ENCODE data around the gene ACSF2. TPM values are rescaled to one million over a fixed set of nuclear protein-coding genes. Genes with fewer than 3 reads are reported as not detected.
A peak's percentile ranks its signal among the peaks of the same experiment; 100 is the strongest.
"Not testable (repeated sequence)": the region's sequence is repeated elsewhere in the genome, so short reads cannot be mapped to it uniquely, and the experiment has no call there.

Gene ACSF2
- total and polyA plus RNA-seq, 2 donors = 13.4 to 41.6 TPM

DNA sequence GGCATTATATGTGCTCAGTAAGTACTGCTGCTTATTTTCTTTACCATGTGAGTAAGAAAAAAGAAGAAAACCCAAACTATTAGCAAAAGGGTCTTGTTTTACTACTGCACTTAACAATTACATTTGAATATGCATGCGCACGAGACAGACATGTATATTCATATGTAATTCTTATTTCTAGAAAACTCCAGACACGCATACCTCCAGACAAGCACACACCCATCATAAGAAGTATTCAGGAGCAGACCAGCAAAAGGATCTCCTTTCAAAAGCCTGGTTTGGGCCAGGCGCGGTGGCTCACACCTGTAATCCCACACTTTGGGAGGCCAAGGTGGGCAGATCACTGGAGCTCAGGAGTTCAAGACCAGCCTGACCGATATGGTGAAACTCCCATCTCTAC, 36.5 kb upstream of the ACSF2 start:
- Histone ChIP-seq H3K36me3 (ENCODE audit: control insufficient read depth in 2 of 2, insufficient read depth in 2 of 2, low read length in 1 of 2) (peaks cover 88 to 97% of the 10 kb centered on the region in 2 donors), H3K4me1 (ENCODE audit: control insufficient read depth in 2 of 2, insufficient read depth in 2 of 2, low read length in 2 of 2) (no peaks in the 10 kb centered on the region), H3K27me3 (ENCODE audit: control insufficient read depth in 2 of 2, insufficient read depth in 1 of 2, low read length in 1 of 2) (no peaks in the 10 kb centered on the region), H3K9me3 (ENCODE audit: control insufficient read depth in 2 of 2, insufficient read depth in 1 of 2, low read length in 1 of 2) (no peaks in the 10 kb centered on the region), H3K4me3 (ENCODE audit: low read length in 2 of 2) (no peak overlapping the region), H3K27ac (ENCODE audit: low read depth in 1 of 2, low read length in 1 of 2) (no peak overlapping the region)
- no peak for DNase-seq (ENCODE audit: low read depth in 6 of 9, low spot score in 9 of 9)
- 98% methylated on average over 6 of the region's 6 CpGs for WGBS

DNA sequence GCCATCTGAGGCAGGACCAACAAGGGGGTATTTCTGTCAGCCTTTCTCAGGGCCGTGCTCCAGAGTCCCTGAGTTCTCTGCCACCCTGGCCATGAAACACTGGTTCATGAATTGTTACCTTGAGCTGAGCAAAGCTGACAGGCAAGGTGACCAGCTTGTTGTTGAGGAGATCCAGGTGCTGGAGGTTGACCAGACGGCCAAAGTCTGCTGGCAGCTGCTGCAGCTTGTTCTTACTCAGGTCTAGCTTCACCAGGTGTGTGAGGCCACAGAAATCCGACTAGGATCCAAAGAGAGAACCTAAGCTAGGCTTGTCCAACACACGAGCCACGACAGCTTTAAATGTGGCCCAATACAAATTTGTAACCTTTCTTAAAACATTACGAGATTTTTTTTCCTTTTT, 33.4 kb upstream of the ACSF2 start:
- Histone ChIP-seq H3K27me3 (ENCODE audit: control insufficient read depth in 2 of 2, insufficient read depth in 1 of 2, low read length in 1 of 2) (no peaks in the 10 kb centered on the region), H3K4me1 (ENCODE audit: control insufficient read depth in 2 of 2, insufficient read depth in 2 of 2, low read length in 2 of 2) (peaks cover 8 to 16% of the 10 kb centered on the region in 2 donors), H3K9me3 (ENCODE audit: control insufficient read depth in 2 of 2, insufficient read depth in 1 of 2, low read length in 1 of 2) (no peaks in the 10 kb centered on the region), H3K36me3 (ENCODE audit: control insufficient read depth in 2 of 2, insufficient read depth in 2 of 2, low read length in 1 of 2) (peaks cover 64 to 76% of the 10 kb centered on the region in 2 donors), H3K4me3 (ENCODE audit: low read length in 2 of 2) (no peak overlapping the region), H3K27ac (ENCODE audit: low read depth in 1 of 2, low read length in 1 of 2) (no peak overlapping the region)
- WGBS = 98% methylated on average over 6 of the region's 6 CpGs
- DNase-seq (ENCODE audit: low read depth in 6 of 9, low spot score in 9 of 9) = no peak

DNA sequence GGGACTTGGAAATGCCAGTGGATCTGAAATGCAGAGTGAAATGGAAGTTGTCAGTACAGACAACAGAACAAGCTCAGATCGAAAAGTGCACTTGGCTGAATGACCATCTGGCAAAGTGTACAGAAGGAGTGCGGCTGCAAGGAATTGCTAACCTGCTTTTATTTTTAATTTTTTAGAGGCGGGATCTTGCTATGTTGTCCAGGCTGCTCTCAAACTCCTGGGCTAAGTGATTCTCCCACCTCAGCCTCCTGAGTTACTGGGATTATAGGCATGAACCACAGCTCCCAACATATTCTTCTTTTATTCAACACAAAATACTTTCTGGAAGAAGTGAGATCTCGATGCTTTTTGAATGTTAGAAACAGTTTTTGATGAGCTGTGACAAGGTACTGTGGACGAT, 32.3 kb upstream of the ACSF2 start:
- peaks cover 8 to 19% of the 10 kb centered on the region in 2 donors for H3K4me1 ChIP-seq (ENCODE audit: control insufficient read depth in 2 of 2, insufficient read depth in 2 of 2, low read length in 2 of 2)
- no peaks in the 10 kb centered on the region for H3K27me3 ChIP-seq (ENCODE audit: control insufficient read depth in 2 of 2, insufficient read depth in 1 of 2, low read length in 1 of 2)
- no peak overlapping the region for H3K27ac ChIP-seq (ENCODE audit: low read depth in 1 of 2, low read length in 1 of 2)
- H3K4me3 ChIP-seq (ENCODE audit: low read length in 2 of 2) = no peak overlapping the region
- peaks cover 54 to 66% of the 10 kb centered on the region in 2 donors for H3K36me3 ChIP-seq (ENCODE audit: control insufficient read depth in 2 of 2, insufficient read depth in 2 of 2, low read length in 1 of 2)
- H3K9me3 ChIP-seq (ENCODE audit: control insufficient read depth in 2 of 2, insufficient read depth in 1 of 2, low read length in 1 of 2) = no peaks in the 10 kb centered on the region
- DNase-seq (ENCODE audit: low read depth in 6 of 9, low spot score in 9 of 9) = no peak
- 97% methylated on average over 5 of the region's 5 CpGs for WGBS

DNA sequence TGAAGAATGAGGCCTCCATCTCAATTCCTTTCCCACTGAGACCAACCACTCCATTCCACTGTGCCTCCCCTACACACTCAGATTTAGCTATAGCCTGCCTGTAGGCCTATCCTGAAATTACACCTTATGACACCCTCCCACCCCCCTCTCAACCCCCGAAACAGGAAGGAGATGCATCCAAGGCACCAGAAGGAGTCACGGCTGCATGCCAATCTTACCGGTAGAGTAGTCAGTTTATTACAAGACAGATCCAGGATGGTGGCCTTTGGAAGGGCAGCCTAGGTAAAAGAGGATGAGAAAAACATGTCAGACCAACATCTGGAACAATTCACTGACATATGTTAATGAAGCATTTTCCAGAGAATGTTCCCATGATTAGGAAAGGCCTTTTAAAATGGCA, 31.3 kb upstream of the ACSF2 start:
- Histone ChIP-seq H3K9me3 (ENCODE audit: control insufficient read depth in 2 of 2, insufficient read depth in 1 of 2, low read length in 1 of 2) (peaks cover 0 to 4% of the 10 kb centered on the region in 2 donors), H3K4me1 (ENCODE audit: control insufficient read depth in 2 of 2, insufficient read depth in 2 of 2, low read length in 2 of 2) (peaks cover 8 to 19% of the 10 kb centered on the region in 2 donors), H3K27ac (ENCODE audit: low read depth in 1 of 2, low read length in 1 of 2) (no peak overlapping the region), H3K27me3 (ENCODE audit: control insufficient read depth in 2 of 2, insufficient read depth in 1 of 2, low read length in 1 of 2) (no peaks in the 10 kb centered on the region), H3K36me3 (ENCODE audit: control insufficient read depth in 2 of 2, insufficient read depth in 2 of 2, low read length in 1 of 2) (peaks cover 48 to 56% of the 10 kb centered on the region in 2 donors), H3K4me3 (ENCODE audit: low read length in 2 of 2) (no peak overlapping the region)
- DNase-seq (ENCODE audit: low read depth in 6 of 9, low spot score in 9 of 9) = no peak
- 61% methylated on average over 3 of the region's 3 CpGs for WGBS

DNA sequence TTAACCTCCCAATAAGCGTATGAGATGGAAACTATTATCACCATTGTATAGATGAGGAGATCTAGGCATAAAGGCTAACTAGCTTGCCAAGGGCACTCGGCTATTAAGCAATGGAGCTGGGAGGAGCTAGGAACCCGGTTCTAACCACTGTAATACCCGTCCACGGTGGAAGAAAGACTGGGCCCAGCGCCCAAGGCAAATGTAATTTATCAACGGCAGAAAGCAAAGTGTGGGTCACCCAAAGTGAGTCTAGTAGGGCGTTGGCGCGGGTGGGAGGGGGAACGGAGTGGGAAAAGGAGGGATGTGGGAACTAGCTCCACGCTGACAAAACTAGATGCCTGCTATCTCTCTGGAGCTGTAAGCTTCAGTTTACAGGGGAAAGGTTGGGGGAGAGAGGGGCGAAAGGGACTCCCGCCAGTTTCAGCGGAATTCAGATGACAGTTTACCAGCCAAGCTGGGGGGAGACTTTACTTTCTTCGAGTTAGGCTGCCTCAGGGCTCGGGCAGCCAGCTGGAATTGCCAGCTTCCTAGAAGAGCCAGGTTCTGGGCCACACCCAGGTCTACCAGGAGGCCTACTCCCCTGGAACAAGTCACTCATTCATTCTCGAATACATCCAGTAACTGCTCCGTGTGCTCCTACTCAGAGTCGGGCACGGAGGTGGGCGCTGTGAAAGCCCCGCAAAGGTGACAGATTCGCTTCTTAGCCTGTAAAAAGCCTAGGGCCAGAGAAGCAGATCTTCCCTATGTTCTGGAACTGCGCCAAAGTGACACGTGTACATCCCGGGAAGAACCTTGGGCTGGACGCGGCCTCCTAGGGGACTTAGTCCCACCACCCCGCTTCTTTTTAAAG, 29.5 kb upstream of the ACSF2 start:
- peak in 2 of 9 donors; percentile 16 to 44 for DNase-seq (ENCODE audit: low read depth in 6 of 9, low spot score in 9 of 9)
- peaks cover 0 to 4% of the 10 kb centered on the region in 2 donors for H3K9me3 ChIP-seq (ENCODE audit: control insufficient read depth in 2 of 2, insufficient read depth in 1 of 2, low read length in 1 of 2)
- 28% methylated on average over 30 of the region's 30 CpGs for WGBS
- no peaks in the 10 kb centered on the region for H3K27me3 ChIP-seq (ENCODE audit: control insufficient read depth in 2 of 2, insufficient read depth in 1 of 2, low read length in 1 of 2)
- H3K4me3 ChIP-seq (ENCODE audit: low read length in 2 of 2) = peak overlapping the region; percentile 73 to 96
- H3K27ac ChIP-seq (ENCODE audit: low read depth in 1 of 2, low read length in 1 of 2) = peak overlapping the region in 1 of 2 donors; percentile 71
- H3K4me1 ChIP-seq (ENCODE audit: control insufficient read depth in 2 of 2, insufficient read depth in 2 of 2, low read length in 2 of 2) = peaks cover 8 to 19% of the 10 kb centered on the region in 2 donors
- peaks cover 34 to 40% of the 10 kb centered on the region in 2 donors for H3K36me3 ChIP-seq (ENCODE audit: control insufficient read depth in 2 of 2, insufficient read depth in 2 of 2, low read length in 1 of 2)

DNA sequence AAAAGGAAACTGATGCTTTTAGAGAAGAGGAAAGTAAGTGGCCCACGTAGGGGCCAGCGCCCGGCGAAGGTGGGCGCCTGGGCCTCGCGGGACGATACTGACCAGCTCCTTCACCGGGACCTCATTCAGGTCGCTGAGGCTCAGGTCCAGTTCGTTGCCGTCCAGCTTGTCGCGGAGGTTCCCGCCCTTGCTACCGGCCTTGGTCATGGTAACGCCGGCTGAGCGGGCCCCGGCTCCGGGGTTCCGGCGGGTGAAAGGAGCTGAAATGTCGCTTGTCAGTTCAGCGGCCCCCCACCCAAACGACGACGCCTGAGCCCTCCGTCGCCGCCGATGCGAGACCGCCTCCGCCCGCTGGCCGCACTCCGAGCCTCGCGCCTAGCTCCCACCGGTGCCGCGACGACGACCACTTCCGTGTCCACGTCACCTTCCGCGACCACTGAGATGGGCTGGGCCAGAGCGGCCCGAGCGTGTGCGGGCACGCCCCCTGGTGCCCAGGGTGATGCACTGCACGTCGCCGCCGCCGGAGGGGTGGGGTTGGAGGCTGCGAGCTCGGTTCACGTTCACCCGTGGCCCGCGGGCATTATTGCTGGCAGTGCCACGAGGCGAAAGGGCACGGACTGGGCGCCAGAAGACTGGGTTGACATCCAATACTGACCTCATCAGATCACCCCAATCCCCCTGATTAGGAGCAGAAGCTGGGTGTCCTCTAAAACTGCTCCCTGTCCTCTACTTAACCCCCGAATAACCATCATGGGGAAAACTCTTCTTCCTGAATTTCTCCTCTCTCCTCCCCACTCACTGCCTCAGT, 28.7 kb upstream of the ACSF2 start, which contains the start of gene LRRC59:
Gene LRRC59, minus strand, starts transcription at position 413 of the 808 bp plus-strand sequence. Its CDS starts 206 bp downstream, at position 207.
- H3K4me3 ChIP-seq (ENCODE audit: low read length in 2 of 2) = peak within 1 kb of the TSS; percentile 73 to 96
- H3K36me3 ChIP-seq (ENCODE audit: control insufficient read depth in 2 of 2, insufficient read depth in 2 of 2, low read length in 1 of 2) = peaks cover 26 to 31% of the 10 kb centered on the region in 2 donors
- peak; percentile 57 to 93 (median 83) for DNase-seq (ENCODE audit: low read depth in 6 of 9, low spot score in 9 of 9)
- peaks cover 0 to 4% of the 10 kb centered on the region in 2 donors for H3K9me3 ChIP-seq (ENCODE audit: control insufficient read depth in 2 of 2, insufficient read depth in 1 of 2, low read length in 1 of 2)
- 1% methylated on average over 70 of the region's 70 CpGs for WGBS
- no peaks in the 10 kb centered on the region for H3K27me3 ChIP-seq (ENCODE audit: control insufficient read depth in 2 of 2, insufficient read depth in 1 of 2, low read length in 1 of 2)
- H3K27ac ChIP-seq (ENCODE audit: low read depth in 1 of 2, low read length in 1 of 2) = peak within 1 kb of the TSS in 1 of 2 donors; percentile 71
- H3K4me1 ChIP-seq (ENCODE audit: control insufficient read depth in 2 of 2, insufficient read depth in 2 of 2, low read length in 2 of 2) = peaks cover 8 to 19% of the 10 kb centered on the region in 2 donors

DNA sequence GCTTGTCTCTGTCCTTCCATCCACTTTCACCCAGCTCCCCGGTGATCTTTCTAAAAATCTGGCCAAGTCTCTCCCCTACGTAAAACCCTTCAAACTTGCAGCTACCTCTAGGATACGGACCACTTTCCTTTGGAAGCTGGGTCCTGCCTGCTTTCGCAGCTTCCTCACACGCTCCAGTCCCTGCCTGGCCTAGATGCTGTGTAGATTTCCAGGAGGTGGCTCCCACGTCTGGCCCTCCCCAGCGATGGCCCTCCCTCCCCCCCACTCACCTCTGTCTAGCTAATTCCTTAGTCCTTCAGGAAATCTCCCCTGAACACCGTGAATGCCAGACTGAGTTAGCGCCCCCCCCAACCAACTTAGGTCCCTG, 28.1 kb upstream of the ACSF2 start:
- WGBS = 72% methylated on average over 9 of the region's 9 CpGs
- Histone ChIP-seq H3K27me3 (ENCODE audit: control insufficient read depth in 2 of 2, insufficient read depth in 1 of 2, low read length in 1 of 2) (no peaks in the 10 kb centered on the region), H3K4me3 (ENCODE audit: low read length in 2 of 2) (peak overlapping the region in 1 of 2 donors; percentile 96), H3K27ac (ENCODE audit: low read depth in 1 of 2, low read length in 1 of 2) (no peak overlapping the region), H3K9me3 (ENCODE audit: control insufficient read depth in 2 of 2, insufficient read depth in 1 of 2, low read length in 1 of 2) (peaks cover 0 to 4% of the 10 kb centered on the region in 2 donors), H3K36me3 (ENCODE audit: control insufficient read depth in 2 of 2, insufficient read depth in 2 of 2, low read length in 1 of 2) (peaks cover 20 to 25% of the 10 kb centered on the region in 2 donors), H3K4me1 (ENCODE audit: control insufficient read depth in 2 of 2, insufficient read depth in 2 of 2, low read length in 2 of 2) (peaks cover 8 to 19% of the 10 kb centered on the region in 2 donors)
- no peak for DNase-seq (ENCODE audit: low read depth in 6 of 9, low spot score in 9 of 9)

DNA sequence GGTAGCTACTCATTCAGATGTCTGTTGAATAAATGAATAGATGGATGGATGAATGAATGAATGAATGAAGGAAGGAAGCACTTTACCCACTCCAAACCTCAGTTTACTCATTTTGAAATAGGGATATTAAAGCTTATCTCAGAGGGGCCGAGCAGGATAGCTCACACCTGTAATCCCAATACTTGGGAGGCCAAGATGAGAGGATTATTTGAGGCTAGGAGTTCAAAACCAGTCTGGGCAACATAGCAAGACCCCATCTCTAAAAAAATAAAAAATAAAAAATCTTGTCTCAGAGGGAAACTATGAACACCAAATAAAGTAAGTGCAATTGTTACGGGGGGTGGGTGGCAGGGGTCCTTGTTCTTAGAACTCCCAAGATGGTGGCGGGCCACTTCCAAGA, 27.3 kb upstream of the ACSF2 start:
- H3K9me3 ChIP-seq (ENCODE audit: control insufficient read depth in 2 of 2, insufficient read depth in 1 of 2, low read length in 1 of 2); H3K27ac ChIP-seq (ENCODE audit: low read depth in 1 of 2, low read length in 1 of 2); H3K4me3 ChIP-seq (ENCODE audit: low read length in 2 of 2); H3K27me3 ChIP-seq (ENCODE audit: control insufficient read depth in 2 of 2, insufficient read depth in 1 of 2, low read length in 1 of 2); DNase-seq (ENCODE audit: low read depth in 6 of 9, low spot score in 9 of 9): not testable (repeated sequence)
- 94% methylated on average over 3 of the region's 3 CpGs for WGBS
- H3K4me1 ChIP-seq (ENCODE audit: control insufficient read depth in 2 of 2, insufficient read depth in 2 of 2, low read length in 2 of 2) = peaks cover 8 to 19% of the 10 kb centered on the region in 2 donors
- H3K36me3 ChIP-seq (ENCODE audit: control insufficient read depth in 2 of 2, insufficient read depth in 2 of 2, low read length in 1 of 2) = peaks cover 13 to 18% of the 10 kb centered on the region in 2 donors

DNA sequence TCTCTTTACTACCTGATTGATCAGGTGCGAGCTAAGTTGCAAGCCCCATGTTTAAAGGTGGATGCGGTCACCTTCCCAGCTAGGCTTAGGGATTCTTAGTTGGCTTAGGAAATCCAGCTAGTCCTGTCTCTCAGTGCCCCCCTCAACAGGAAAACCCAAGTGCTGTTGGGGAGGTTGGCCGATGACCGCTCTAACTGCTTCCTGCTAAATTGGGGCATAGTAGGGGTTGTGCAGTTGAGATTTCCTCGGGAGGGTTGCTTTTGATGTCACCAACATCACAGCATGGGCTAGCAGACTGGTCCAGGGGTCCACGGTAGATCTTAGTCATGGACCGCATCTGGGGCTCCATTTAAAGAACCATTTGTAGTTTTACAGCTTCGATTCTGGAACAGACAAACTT, 26.4 kb upstream of the ACSF2 start:
- not testable (repeated sequence) for H3K9me3 ChIP-seq (ENCODE audit: control insufficient read depth in 2 of 2, insufficient read depth in 1 of 2, low read length in 1 of 2); DNase-seq (ENCODE audit: low read depth in 6 of 9, low spot score in 9 of 9); H3K4me3 ChIP-seq (ENCODE audit: low read length in 2 of 2); H3K36me3 ChIP-seq (ENCODE audit: control insufficient read depth in 2 of 2, insufficient read depth in 2 of 2, low read length in 1 of 2); H3K27me3 ChIP-seq (ENCODE audit: control insufficient read depth in 2 of 2, insufficient read depth in 1 of 2, low read length in 1 of 2); H3K27ac ChIP-seq (ENCODE audit: low read depth in 1 of 2, low read length in 1 of 2)
- peaks cover 8 to 19% of the 10 kb centered on the region in 2 donors for H3K4me1 ChIP-seq (ENCODE audit: control insufficient read depth in 2 of 2, insufficient read depth in 2 of 2, low read length in 2 of 2)
- WGBS = 96% methylated on average over 8 of the region's 8 CpGs

Data from thymus (tissue), 11 donors.